Gastroesophageal sphincter (tissue), 4 donors: ENCODE measurements around the gene ZNF648. TPM values are rescaled to one million over a fixed set of nuclear protein-coding genes. Genes with fewer than 3 reads are reported as not detected.
A peak's percentile ranks its signal among the peaks of the same experiment; 100 is the strongest.

Experiments
- ATAC-seq: fragments of 150-250 bp; one replicate; pipeline ENCODE4 v1.9.1; 2016; ENCODE audit warnings: mild to moderate bottlenecking, moderate library complexity
- H3K27ac ChIP-seq, 4 donors: fragments of 200-600 bp; sonication (generic) in 3 of 4; 1 replicate in 3 of 4; 2 replicates in 1 of 4; pipeline ENCODE4 v1.5.1; 2016 to 2019
- H3K27me3 ChIP-seq: fragments of 200-600 bp; sonication (generic); one replicate; pipeline ENCODE4 v1.5.1; 2019
- H3K36me3 ChIP-seq, 2 donors: fragments of 200-600 bp; sonication (generic); one replicate each; pipeline ENCODE4 v1.5.1; 2019; ENCODE audit warnings: control low read depth in 1 of 2
- H3K4me1 ChIP-seq, 3 donors: fragments of 200-600 bp; sonication (generic); 1 replicate in 2 of 3; 2 replicates in 1 of 3; pipeline ENCODE4 v1.5.1; 2016 to 2019; ENCODE audit warnings: control low read depth in 2 of 3
- H3K4me3 ChIP-seq, 2 donors: fragments of 200-600 bp; sonication (generic); one replicate each; pipeline ENCODE4 v1.5.1; 2019; ENCODE audit warnings: mild to moderate bottlenecking in 1 of 2, moderate library complexity in 1 of 2
- H3K9me3 ChIP-seq, 3 donors: fragments of 200-600 bp; sonication (generic); one replicate each; pipeline ENCODE4 v1.5.1; 2017 to 2019; ENCODE audit warnings: control low read depth in 2 of 3
- CTCF ChIP-seq, 4 experiments: fragments of 200-600 bp in 2 of 4; fragments of 450-650 bp in 2 of 4; sonication (generic) in 1 of 4; IDR thresholded peaks; one replicate each; pipeline ENCODE4 v1.5.1; 2017 to 2019; ENCODE audit warnings: antibody characterized with exemption in 4 of 4, mild to moderate bottlenecking in 2 of 4, moderate library complexity in 2 of 4
- EP300 ChIP-seq: sonication (generic); formaldehyde crosslinking; IDR thresholded peaks from one replicate; pipeline ENCODE4 v1.6.1; 2017; ENCODE audit warnings: antibody characterized with exemption, mild to moderate bottlenecking
- POLR2A ChIP-seq, 2 donors: fragments of 450-650 bp; IDR thresholded peaks; one replicate each; pipeline ENCODE4 v1.6.1; 2017; ENCODE audit warnings: antibody characterized with exemption in 2 of 2, mild to moderate bottlenecking in 2 of 2, moderate library complexity in 1 of 2
- POLR2AphosphoS5 ChIP-seq: sonication (generic); formaldehyde crosslinking; IDR thresholded peaks from one replicate; pipeline ENCODE4 v1.6.1; 2017; ENCODE audit warnings: antibody characterized with exemption
- WGBS, 2 donors: methylation state at CpG; one replicate each; pipeline ENCODE4 v1.1.5; 2018; ENCODE audit warnings: low coverage in 1 of 2; 5-methylcytosine and 5-hydroxymethylcytosine counted together
- total RNA-seq, 4 donors: library from RNA; depleted of rRNA; stranded (reverse); fragments of >200 nt; gene quantifications; one replicate each; pipeline ENCODE4 v1.1.0, GENCODE V29; 2016

ZNF648 gene
- total RNA-seq, 4 donors from 2014 or later = not detected

GRCh38 chr1:182038220-182038619 is 23.3 kb downstream of the ZNF648 start:
- Histone ChIP-seq H3K4me1 (no peaks in the 10 kb centered on the region), H3K9me3 (peaks cover 0 to 4% (median 0%) of the 10 kb centered on the region in 3 donors), H3K36me3 (no peaks in the 10 kb centered on the region), H3K27me3 (no peaks in the 10 kb centered on the region), H3K4me3 (no peak overlapping the region), H3K27ac (no peak overlapping the region)
- no peak for TF ChIP-seq POLR2AphosphoS5
- no peak for TF ChIP-seq EP300
- no peak for TF ChIP-seq POLR2A (IDR thresholded peaks at IDR 0.05)
- no peak for TF ChIP-seq CTCF (IDR thresholded peaks at IDR 0.05)
- WGBS, 2 donors = 61 to 65% methylated on average over 2 of the region's 2 CpGs
- no peak for ATAC-seq

GRCh38 chr1:182035097-182035770 is 26.3 kb downstream of the ZNF648 start:
- peaks cover 0 to 3% (median 0%) of the 10 kb centered on the region in 3 donors for H3K4me1 ChIP-seq
- peaks cover 0 to 4% (median 0%) of the 10 kb centered on the region in 3 donors for H3K9me3 ChIP-seq
- TF ChIP-seq CTCF (IDR thresholded peaks at IDR 0.05) (no peak), EP300 (no peak), POLR2A (IDR thresholded peaks at IDR 0.05) (no peak), POLR2AphosphoS5 (no peak)
- H3K36me3 ChIP-seq = no peaks in the 10 kb centered on the region
- no peak overlapping the region for H3K27ac ChIP-seq
- no peak for ATAC-seq
- no peak overlapping the region for H3K4me3 ChIP-seq
- 64 to 67% methylated on average over 6 to 7 of the region's 7 CpGs for WGBS, 2 donors
- no peaks in the 10 kb centered on the region for H3K27me3 ChIP-seq

GRCh38 chr1:182032251-182032650 is 29.3 kb downstream of the ZNF648 start:
- no peaks in the 10 kb centered on the region for H3K36me3 ChIP-seq
- no peaks in the 10 kb centered on the region for H3K27me3 ChIP-seq
- H3K4me3 ChIP-seq = no peak overlapping the region
- TF ChIP-seq CTCF (IDR thresholded peaks at IDR 0.05) (no peak), POLR2A (IDR thresholded peaks at IDR 0.05) (no peak), POLR2AphosphoS5 (no peak), EP300 (no peak)
- H3K27ac ChIP-seq = no peak overlapping the region
- 40% methylated on average over 1 of the region's 1 CpG; no CpG with 5 or more reads in 1 of the 2 donors for WGBS, 2 donors
- no peak for ATAC-seq
- peaks cover 0 to 16% (median 0%) of the 10 kb centered on the region in 3 donors for H3K4me1 ChIP-seq
- no peaks in the 10 kb centered on the region for H3K9me3 ChIP-seq

GRCh38 chr1:182029379-182030331 is 31.9 kb downstream of the ZNF648 start:
- Histone ChIP-seq H3K27ac (peak overlapping the region; percentile 45 to 87 (median 86)), H3K27me3 (no peaks in the 10 kb centered on the region), H3K36me3 (no peaks in the 10 kb centered on the region), H3K4me3 (peak overlapping the region; percentile 62 to 69), H3K4me1 (peaks cover 0 to 16% (median 0%) of the 10 kb centered on the region in 3 donors), H3K9me3 (no peaks in the 10 kb centered on the region)
- WGBS, 2 donors = 1% methylated on average over 7 of the region's 68 CpGs; no CpG with 5 or more reads in 1 of the 2 donors
- no peak for TF ChIP-seq EP300
- TF ChIP-seq POLR2A (IDR thresholded peaks at IDR 0.05) = peak; percentile 57 to 62
- TF ChIP-seq POLR2AphosphoS5 = peak; percentile 67
- peak; percentile 5 to 92 (median 44) for TF ChIP-seq CTCF (IDR thresholded peaks at IDR 0.05)
- peak; percentile 98 for ATAC-seq
